SK-N-SH (cell line): ENCODE results near the gene THOP1. TPM values are rescaled to one million over a fixed set of nuclear protein-coding genes. Genes with fewer than 3 reads are reported as not detected.

Source experiments
- CTCF ChIA-PET: fragments of 300-600, 350-600 bp; formaldehyde crosslinking; extraction: SDS; loops from one replicate; lab custom pipeline; 2021; lab: Yijun Ruan, JAX
- POLR2A ChIA-PET: fragments of 350-600 bp; sonication (Branson Sonifier 250); formaldehyde crosslinking; extraction: SDS; loops from one replicate; lab custom pipeline; 2020; ENCODE audit warnings: antibody characterized with exemption, inconsistent platforms; lab: Yijun Ruan, JAX
- DNase-seq: peaks from one replicate; pipeline ENCODE4 v3.0.0; 2012
- H2AFZ ChIP-seq: fragments of 200-600 bp; sonication (generic); 2 replicates; pipeline ENCODE4 v1.8.1; 2016; ENCODE audit warnings: antibody characterized with exemption, mild to moderate bottlenecking, low read depth
- H3F3A ChIP-seq: fragments of 200-600 bp; sonication (generic); replicated peaks from 2 replicates; pipeline ENCODE3; 2016; ENCODE audit warnings: antibody characterized with exemption, mild to moderate bottlenecking; ENCODE audit not compliant: insufficient read depth
- H3K27ac ChIP-seq, 2 experiments: fragments of 200-500 bp in 1 of 2; fragments of 200-600 bp in 1 of 2; sonication (Bioruptor generic) in 1 of 2; sonication (generic), shearing (Covaris generic) in 1 of 2; 2 replicates each; pipeline versions ENCODE4 v1.5.1 to v1.6.1; 2014 to 2016; ENCODE audit warnings: low read depth in 2 of 2, inconsistent platforms in 1 of 2, low read length in 1 of 2, mild to moderate bottlenecking in 1 of 2, mixed read lengths in 1 of 2
- H3K27me3 ChIP-seq: fragments of 200-600 bp; sonication (generic), shearing (Covaris generic); 2 replicates; pipeline ENCODE4 v1.6.1; 2016; ENCODE audit warnings: mixed run types; ENCODE audit not compliant: insufficient read depth
- H3K36me3 ChIP-seq, 2 experiments: fragments of 200-500 bp in 1 of 2; fragments of 200-600 bp in 1 of 2; sonication (Bioruptor generic) in 1 of 2; sonication (generic) in 1 of 2; replicated peaks in 1 of 2; 2 replicates each; pipeline versions ENCODE3 to v1.5.1; 2014 to 2016; ENCODE audit warnings: low read length in 1 of 2, mild to moderate bottlenecking in 1 of 2; ENCODE audit not compliant: insufficient read depth in 2 of 2, control insufficient read depth in 1 of 2
- H3K4me1 ChIP-seq, 2 experiments: fragments of 200-500 bp in 1 of 2; fragments of 200-600 bp in 1 of 2; sonication (Bioruptor generic) in 1 of 2; sonication (generic), shearing (Covaris generic) in 1 of 2; 2 replicates each; pipeline versions ENCODE4 v1.5.1 to v1.6.1; 2014 to 2016; ENCODE audit warnings: low read depth in 1 of 2, low read length in 1 of 2, mixed run types in 1 of 2; ENCODE audit not compliant: insufficient read depth in 2 of 2, control insufficient read depth in 1 of 2
- H3K4me2 ChIP-seq: fragments of 200-600 bp; sonication (generic), shearing (Covaris generic); 2 replicates; pipeline ENCODE4 v1.6.1; 2017; ENCODE audit warnings: mixed run types
- H3K4me3 ChIP-seq, 2 experiments: fragments of 200-500 bp in 1 of 2; fragments of 200-600 bp in 1 of 2; sonication (Bioruptor generic) in 1 of 2; sonication (generic), shearing (Covaris generic) in 1 of 2; 2 replicates each; pipeline versions ENCODE4 v1.5.1 to v1.8.1; 2014 to 2016; ENCODE audit warnings: low read depth in 2 of 2, inconsistent platforms in 1 of 2, low read length in 1 of 2, mild to moderate bottlenecking in 1 of 2, mixed read lengths in 1 of 2, moderate library complexity in 1 of 2
- H3K79me2 ChIP-seq: fragments of 200-600 bp; sonication (generic); 2 replicates; pipeline ENCODE4 v1.8.1; 2017; ENCODE audit warnings: mild to moderate bottlenecking; ENCODE audit not compliant: insufficient read depth
- H3K9ac ChIP-seq: fragments of 200-600 bp; sonication (generic); 2 replicates; pipeline ENCODE4 v1.6.1; 2017; ENCODE audit warnings: mixed run types
- H3K9me2 ChIP-seq: fragments of 200-600 bp; sonication (generic); 2 replicates; pipeline ENCODE4 v1.6.1; 2017; ENCODE audit warnings: mixed run types
- H3K9me3 ChIP-seq: fragments of 200-600 bp; sonication (generic); 2 replicates; pipeline ENCODE4 v1.6.1; 2017; ENCODE audit warnings: mixed run types, mild to moderate bottlenecking, moderate library complexity
- H4K20me1 ChIP-seq: fragments of 200-600 bp; sonication (generic); 2 replicates; pipeline ENCODE4 v1.6.1; 2017; ENCODE audit warnings: mild to moderate bottlenecking, mixed run types; ENCODE audit not compliant: insufficient read depth
- ELF1 ChIP-seq: IDR thresholded peaks from 2 replicates; pipeline ENCODE4 v1.4.0; 2012
- EP300 ChIP-seq, 2 experiments: IDR thresholded peaks; 2 replicates each; pipeline versions ENCODE4 v1.4.0 to v1.6.1; 2012; ENCODE audit warnings: borderline replicate concordance in 1 of 2, low read depth in 1 of 2, low read length in 1 of 2
- EZH2phosphoT487 ChIP-seq: fragments of 200-600 bp; sonication (generic); IDR thresholded peaks from 2 replicates; pipeline ENCODE4 v1.6.1; 2017; ENCODE audit warnings: low read depth, mixed run types, mild to moderate bottlenecking, antibody characterized with exemption, moderate library complexity, borderline replicate concordance
- FOSL2 ChIP-seq: IDR thresholded peaks from 2 replicates; pipeline ENCODE4 v1.4.0; 2012; ENCODE audit warnings: low read depth, mild to moderate bottlenecking, moderate library complexity, borderline replicate concordance
- FOXJ3 ChIP-seq: sonication (generic); formaldehyde crosslinking; IDR thresholded peaks from 2 replicates; pipeline ENCODE4 v1.5.1; 2020; ENCODE audit warnings: mild to moderate bottlenecking, missing genetic modification reagents
- GATA2 ChIP-seq: sonication (generic); formaldehyde crosslinking; IDR thresholded peaks from 2 replicates; pipeline ENCODE4 v1.5.0; 2020; ENCODE audit warnings: mild to moderate bottlenecking, missing genetic modification reagents
- JUND ChIP-seq: IDR thresholded peaks from 2 replicates; pipeline ENCODE4 v1.4.0; 2012
- NRF1 ChIP-seq: IDR thresholded peaks from 2 replicates; pipeline ENCODE4 v1.6.1; 2012; ENCODE audit warnings: low read depth, mild to moderate bottlenecking, low read length
- POLR2AphosphoS5 ChIP-seq: IDR thresholded peaks from 2 replicates; pipeline ENCODE4 v1.6.1; 2012; ENCODE audit warnings: low read depth, low read length
- RAD21 ChIP-seq: IDR thresholded peaks from 2 replicates; pipeline ENCODE4 v1.6.1; 2012; ENCODE audit warnings: mild to moderate bottlenecking, low read length
- RCOR1 ChIP-seq: fragments of 150-350 bp; IDR thresholded peaks from 2 replicates; pipeline ENCODE4 v1.6.1; 2017; ENCODE audit warnings: antibody characterized with exemption, low read length
- RFX5 ChIP-seq: IDR thresholded peaks from 2 replicates; pipeline ENCODE4 v1.6.1; 2012; ENCODE audit warnings: mild to moderate bottlenecking, improper control_type of control experiment, low read length
- SIN3A ChIP-seq: IDR thresholded peaks from 2 replicates; pipeline ENCODE4 v1.6.1; 2012; ENCODE audit warnings: low read depth, mild to moderate bottlenecking, low read length, moderate library complexity, borderline replicate concordance
- SMC3 ChIP-seq: IDR thresholded peaks from 2 replicates; pipeline ENCODE4 v1.6.1; 2012; ENCODE audit warnings: low read depth, low read length, improper control_type of control experiment
- WGBS: methylation state at CpG from one replicate; pipeline ENCODE4 v1.1.6; 2017; ENCODE audit warnings: low lambda C conversion rate; 5-methylcytosine and 5-hydroxymethylcytosine counted together
- polyA plus RNA-seq, 3 experiments: library from polyadenylated mRNA; depleted of rRNA; stranded (reverse); fragments of >200 nt; gene quantifications; 2 replicates each; pipeline ENCODE4 v1.2.3, GENCODE V29; 2012
- TF ChIP-seq, protein P1 (sequence below): IDR thresholded peaks from 2 replicates; pipeline ENCODE4 v1.4.0; 2012; ENCODE audit warnings: low read depth
- TF ChIP-seq, protein P2 (sequence below): fragments of 200-600 bp; sonication (generic); IDR thresholded peaks from 2 replicates; pipeline ENCODE4 v1.6.1; 2017; ENCODE audit warnings: antibody characterized with exemption, mild to moderate bottlenecking, moderate library complexity
- TF ChIP-seq, protein P3 (sequence below): fragments of 150-350 bp; IDR thresholded peaks from 2 replicates; pipeline ENCODE4 v1.6.1; 2017; ENCODE audit warnings: antibody characterized with exemption, low read length, low read depth, borderline replicate concordance

THOP1 gene
- polyA plus RNA-seq, 1 of the 3 experiments (the other 2 are of a cell fraction): 138 TPM

DNA sequence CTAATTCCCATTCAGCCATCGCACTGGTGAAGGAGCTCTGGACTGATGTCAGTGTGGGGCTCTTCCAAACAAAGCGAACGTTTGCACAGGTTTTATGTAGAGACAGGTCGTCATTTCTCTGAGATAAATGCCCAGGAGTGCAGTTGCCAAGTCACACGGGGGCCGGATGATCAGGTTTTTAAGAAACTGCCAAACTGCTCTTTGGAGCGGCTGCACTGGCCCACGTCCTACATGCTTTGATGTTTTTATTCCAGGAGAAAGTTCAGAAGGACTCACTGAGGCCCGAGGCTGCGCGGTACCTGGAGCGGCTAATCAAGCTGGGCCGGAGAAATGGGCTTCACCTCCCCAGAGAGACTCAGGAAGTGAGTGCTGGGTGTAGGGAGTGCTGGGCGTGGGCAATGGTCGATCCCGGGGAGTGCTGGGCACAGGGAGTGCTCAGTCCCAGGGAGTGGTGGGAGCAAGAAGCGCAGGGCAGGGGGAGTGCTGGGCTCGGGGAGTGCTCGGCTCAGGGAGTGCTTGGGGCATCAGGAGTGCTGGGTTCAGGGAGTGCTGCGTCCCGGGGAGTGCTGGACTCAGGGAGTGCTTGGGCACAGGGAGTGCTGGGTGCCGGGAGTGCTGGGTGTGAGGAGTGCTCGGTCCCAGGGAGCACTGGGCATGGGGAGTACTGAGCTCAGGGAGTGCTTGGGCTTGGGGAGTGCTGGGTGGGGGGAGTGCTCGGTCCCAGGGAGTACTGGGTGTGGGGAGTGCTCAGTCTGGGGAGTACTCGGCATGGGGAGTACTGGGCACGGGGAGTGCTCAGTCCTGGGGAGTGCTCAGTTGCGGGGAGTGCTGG is 10.7 kb downstream of the THOP1 start:
- Histone ChIP-seq H3K9me3 (no peaks in the 10 kb centered on the region), H3K79me2 (no peaks in the 10 kb centered on the region), H3K4me3 (no peak overlapping the region), H3K4me1 (no peaks in the 10 kb centered on the region), H3K36me3 (peaks cover 11 to 49% of the 10 kb centered on the region in 2 experiments), H4K20me1 (no peaks in the 10 kb centered on the region; the same call in 1 of the 2 replicates), H3K4me2 (no peak overlapping the region), H3K27me3 (no peaks in the 10 kb centered on the region), H3K9ac (no peak overlapping the region), H3K27ac (no peak overlapping the region)
- CTCF ChIA-PET: interaction anchor here (1.2 kb wide), 1 partner anchor 23 kb away, joined by 6 read pairs; the partner anchor contains the start of gene ZNF554
- 90% methylated on average over 25 of the region's 27 CpGs for WGBS
- no peak for DNase-seq
- TF ChIP-seq SIN3A (no peak), FOSL2 (no peak), GATA2 (CRISPR knock-in tag) (no peak), ELF1 (no peak)
- TF ChIP-seq, all 33 proteins: peak for 0
- Histone ChIP-seq H3F3A (no peaks in the 10 kb centered on the region), H3K9me2 (no peaks in the 10 kb centered on the region), H2AFZ (no peak overlapping the region)
- POLR2A ChIA-PET: no interaction called here

DNA sequence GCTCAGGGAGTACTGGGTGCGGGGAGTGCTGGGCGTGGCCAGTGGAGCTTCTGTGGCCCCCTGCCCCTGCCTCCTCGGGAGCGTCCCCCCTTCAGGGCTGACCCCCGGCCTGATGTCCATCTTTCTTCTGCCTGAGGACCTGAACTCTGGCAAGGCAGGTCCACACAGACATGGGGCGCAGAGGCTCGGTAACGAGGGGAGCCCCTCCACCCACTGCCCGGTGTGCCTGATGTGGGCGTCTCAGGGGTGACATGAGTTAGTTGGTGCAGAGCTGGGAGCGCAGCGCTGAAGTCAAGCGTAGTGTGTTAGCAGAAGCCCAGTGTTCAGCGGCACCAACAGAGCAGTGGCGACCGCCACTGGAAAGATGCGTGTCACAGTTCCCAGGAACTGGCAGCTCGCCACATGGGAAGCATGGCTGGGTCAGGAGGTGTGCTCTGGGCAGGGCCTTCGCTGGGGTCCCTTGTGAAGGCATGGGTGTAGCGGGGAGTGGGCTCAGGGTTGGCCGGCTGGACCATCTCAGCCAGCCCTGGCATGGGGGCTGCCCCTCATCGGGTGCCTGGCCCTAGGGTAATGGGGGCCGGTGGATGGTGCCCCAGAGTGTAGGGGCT is 11.5 kb downstream of the THOP1 start:
- Histone ChIP-seq H3K36me3 (peaks cover 11 to 48% of the 10 kb centered on the region in 2 experiments), H3K4me2 (no peak overlapping the region), H3K27ac (no peak overlapping the region)
- DNase-seq: no peak
- TF ChIP-seq SMC3 (no peak), EZH2phosphoT487 (no peak), RFX5 (no peak), JUND (no peak), RCOR1 (no peak), RAD21 (no peak), EP300 (IDR thresholded peaks at IDR 0.05; ENCODE audit: borderline replicate concordance in 1 of 2, low read depth in 1 of 2, low read length in 1 of 2) (no peak), FOXJ3 (CRISPR knock-in tag) (no peak), POLR2AphosphoS5 (no peak), NRF1 (no peak)
- TF ChIP-seq, protein P1, sequence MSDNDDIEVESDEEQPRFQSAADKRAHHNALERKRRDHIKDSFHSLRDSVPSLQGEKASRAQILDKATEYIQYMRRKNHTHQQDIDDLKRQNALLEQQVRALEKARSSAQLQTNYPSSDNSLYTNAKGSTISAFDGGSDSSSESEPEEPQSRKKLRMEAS: no peak
- TF ChIP-seq, protein P2, sequence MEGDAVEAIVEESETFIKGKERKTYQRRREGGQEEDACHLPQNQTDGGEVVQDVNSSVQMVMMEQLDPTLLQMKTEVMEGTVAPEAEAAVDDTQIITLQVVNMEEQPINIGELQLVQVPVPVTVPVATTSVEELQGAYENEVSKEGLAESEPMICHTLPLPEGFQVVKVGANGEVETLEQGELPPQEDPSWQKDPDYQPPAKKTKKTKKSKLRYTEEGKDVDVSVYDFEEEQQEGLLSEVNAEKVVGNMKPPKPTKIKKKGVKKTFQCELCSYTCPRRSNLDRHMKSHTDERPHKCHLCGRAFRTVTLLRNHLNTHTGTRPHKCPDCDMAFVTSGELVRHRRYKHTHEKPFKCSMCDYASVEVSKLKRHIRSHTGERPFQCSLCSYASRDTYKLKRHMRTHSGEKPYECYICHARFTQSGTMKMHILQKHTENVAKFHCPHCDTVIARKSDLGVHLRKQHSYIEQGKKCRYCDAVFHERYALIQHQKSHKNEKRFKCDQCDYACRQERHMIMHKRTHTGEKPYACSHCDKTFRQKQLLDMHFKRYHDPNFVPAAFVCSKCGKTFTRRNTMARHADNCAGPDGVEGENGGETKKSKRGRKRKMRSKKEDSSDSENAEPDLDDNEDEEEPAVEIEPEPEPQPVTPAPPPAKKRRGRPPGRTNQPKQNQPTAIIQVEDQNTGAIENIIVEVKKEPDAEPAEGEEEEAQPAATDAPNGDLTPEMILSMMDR: no peak
- TF ChIP-seq, protein P3, sequence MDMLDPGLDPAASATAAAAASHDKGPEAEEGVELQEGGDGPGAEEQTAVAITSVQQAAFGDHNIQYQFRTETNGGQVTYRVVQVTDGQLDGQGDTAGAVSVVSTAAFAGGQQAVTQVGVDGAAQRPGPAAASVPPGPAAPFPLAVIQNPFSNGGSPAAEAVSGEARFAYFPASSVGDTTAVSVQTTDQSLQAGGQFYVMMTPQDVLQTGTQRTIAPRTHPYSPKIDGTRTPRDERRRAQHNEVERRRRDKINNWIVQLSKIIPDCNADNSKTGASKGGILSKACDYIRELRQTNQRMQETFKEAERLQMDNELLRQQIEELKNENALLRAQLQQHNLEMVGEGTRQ: no peak
- TF ChIP-seq, all 33 proteins: peak for 0
- Histone ChIP-seq H3K4me1 (no peaks in the 10 kb centered on the region), H3F3A (no peaks in the 10 kb centered on the region), H3K4me3 (no peak overlapping the region), H3K9ac (no peak overlapping the region), H3K27me3 (no peaks in the 10 kb centered on the region), H4K20me1 (no peaks in the 10 kb centered on the region; the same call in 1 of the 2 replicates), H3K9me2 (no peaks in the 10 kb centered on the region), H3K79me2 (no peaks in the 10 kb centered on the region), H2AFZ (no peak overlapping the region), H3K9me3 (no peaks in the 10 kb centered on the region)
- WGBS: 97% methylated on average over 6 of the region's 23 CpGs
- POLR2A ChIA-PET: no interaction called here
- CTCF ChIA-PET: interaction anchor here (1.1 to 1.2 kb wide), 2 partner anchors 23 to 72 kb away, joined by 3 to 6 read pairs; partner anchors contain the start of gene ZNF554
